Astrocyte (in vitro differentiated cells and primary cell): ENCODE measurements around the gene BACH2.

Experiments
- CTCF ChIP-seq: IDR thresholded peaks from 2 replicates; pipeline ENCODE4 v1.5.1; 2011; ENCODE audit warnings: low read depth, mild to moderate bottlenecking, inconsistent platforms, low read length, moderate library complexity; ENCODE audit not compliant: insufficient read depth
- EZH2 ChIP-seq: IDR thresholded peaks from 2 replicates; pipeline ENCODE4 v1.6.1; 2012; ENCODE audit warnings: mild to moderate bottlenecking, low read length, inconsistent platforms; ENCODE audit not compliant: insufficient read depth

GRCh38 chr6:90199900-90200299 lies 96.7 kb downstream of the BACH2 start:
- TF ChIP-seq CTCF = no peak
- TF ChIP-seq EZH2 = no peak
